ENCODE results near the gene ATF3. TPM values are rescaled to one million over a fixed set of nuclear protein-coding genes. Genes with fewer than 3 reads are reported as not detected.

ATF3 gene
- total RNA-seq, 2 experiments from 2014 or later, result 2.7 to 2.9 TPM

DNA sequence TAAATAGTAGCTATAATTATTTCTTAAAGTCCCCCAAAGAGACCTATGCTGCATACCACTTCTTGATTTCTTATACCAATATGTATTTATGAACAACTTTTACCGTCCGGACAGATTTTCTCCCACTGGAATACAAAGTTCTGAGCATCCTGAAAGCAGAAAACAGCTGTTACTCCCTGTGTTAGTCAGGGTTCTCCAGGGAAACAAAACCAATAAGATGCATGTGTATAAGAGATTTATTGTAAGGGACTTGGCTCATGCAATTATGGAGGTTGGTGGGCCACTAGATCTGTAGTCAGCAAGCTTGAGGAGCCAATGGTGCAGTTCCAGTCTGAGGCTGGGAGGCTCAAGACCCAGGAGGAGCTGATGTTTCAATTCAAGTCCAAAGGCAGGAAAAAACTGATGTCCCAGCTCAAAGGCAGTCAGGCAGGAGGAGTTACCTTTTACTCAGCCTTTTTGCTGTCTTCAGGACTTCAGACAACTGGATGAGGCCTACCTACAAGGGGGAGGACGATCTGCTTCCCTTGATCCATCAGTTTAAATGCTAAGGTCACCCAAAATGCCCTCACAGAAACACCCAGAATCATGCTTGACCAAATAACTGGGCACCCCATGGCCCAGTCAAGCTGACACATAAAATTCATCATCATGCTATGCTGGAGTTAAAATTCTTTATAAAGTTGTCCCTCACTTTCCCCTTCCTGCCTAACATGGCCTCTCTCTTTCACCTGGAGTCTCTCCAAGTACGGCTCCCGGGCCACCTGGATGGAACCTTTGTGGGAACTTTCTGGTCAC lies 24.3 kb upstream of the ATF3 start:
- no peak overlapping the region for H3K4me3 ChIP-seq (ENCODE audit: low read depth, low read length, poor library complexity, severe bottlenecking)
- H3K36me3 ChIP-seq (ENCODE audit: insufficient read depth, low read length), result no peaks in the 10 kb centered on the region
- H3K4me1 ChIP-seq (ENCODE audit: insufficient read depth, low read length, poor library complexity, severe bottlenecking), result no peaks in the 10 kb centered on the region
- no peaks in the 10 kb centered on the region for H4K20me1 ChIP-seq (ENCODE audit: insufficient read depth, low read length)
- H3K27ac ChIP-seq (ENCODE audit: low read depth, low read length, poor library complexity, severe bottlenecking), result no peak overlapping the region
- intact Hi-C loops (cut with micrococcal nuclease; ENCODE audit: unreplicated experiment), result no loop called here
- ChIA-PET POLR2A (interaction anchor here (0.6 kb wide), 1 partner anchor 119 kb away, joined by 3 read pairs; no protein-coding TSS in a partner anchor), CTCF (ENCODE audit: unreplicated experiment) (no interaction called here)
- DNase-seq (ENCODE audit: low spot score), result no peak
- TF ChIP-seq, protein P1, sequence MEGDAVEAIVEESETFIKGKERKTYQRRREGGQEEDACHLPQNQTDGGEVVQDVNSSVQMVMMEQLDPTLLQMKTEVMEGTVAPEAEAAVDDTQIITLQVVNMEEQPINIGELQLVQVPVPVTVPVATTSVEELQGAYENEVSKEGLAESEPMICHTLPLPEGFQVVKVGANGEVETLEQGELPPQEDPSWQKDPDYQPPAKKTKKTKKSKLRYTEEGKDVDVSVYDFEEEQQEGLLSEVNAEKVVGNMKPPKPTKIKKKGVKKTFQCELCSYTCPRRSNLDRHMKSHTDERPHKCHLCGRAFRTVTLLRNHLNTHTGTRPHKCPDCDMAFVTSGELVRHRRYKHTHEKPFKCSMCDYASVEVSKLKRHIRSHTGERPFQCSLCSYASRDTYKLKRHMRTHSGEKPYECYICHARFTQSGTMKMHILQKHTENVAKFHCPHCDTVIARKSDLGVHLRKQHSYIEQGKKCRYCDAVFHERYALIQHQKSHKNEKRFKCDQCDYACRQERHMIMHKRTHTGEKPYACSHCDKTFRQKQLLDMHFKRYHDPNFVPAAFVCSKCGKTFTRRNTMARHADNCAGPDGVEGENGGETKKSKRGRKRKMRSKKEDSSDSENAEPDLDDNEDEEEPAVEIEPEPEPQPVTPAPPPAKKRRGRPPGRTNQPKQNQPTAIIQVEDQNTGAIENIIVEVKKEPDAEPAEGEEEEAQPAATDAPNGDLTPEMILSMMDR (conservative IDR thresholded peaks at IDR 0.05; ENCODE audit: low read length), result no peak
- TF ChIP-seq EZH2phosphoT487 (IDR thresholded peaks at IDR 0.05; ENCODE audit: borderline replicate concordance, low read depth, low read length), result no peak
- no peaks in the 10 kb centered on the region for H3K9me3 ChIP-seq (ENCODE audit: low read length)
- H2AFZ ChIP-seq (ENCODE audit: low read length), result no peak overlapping the region
- no TSS peak for BruUV-seq (replicated peaks)
- no peak overlapping the region for H3K4me2 ChIP-seq (ENCODE audit: low read length)
- no peaks in the 10 kb centered on the region for H3K79me2 ChIP-seq (ENCODE audit: insufficient read depth, low read depth, low read length)
- H3K9me2 ChIP-seq (ENCODE audit: insufficient read depth, low read length), result no peaks in the 10 kb centered on the region

DNA sequence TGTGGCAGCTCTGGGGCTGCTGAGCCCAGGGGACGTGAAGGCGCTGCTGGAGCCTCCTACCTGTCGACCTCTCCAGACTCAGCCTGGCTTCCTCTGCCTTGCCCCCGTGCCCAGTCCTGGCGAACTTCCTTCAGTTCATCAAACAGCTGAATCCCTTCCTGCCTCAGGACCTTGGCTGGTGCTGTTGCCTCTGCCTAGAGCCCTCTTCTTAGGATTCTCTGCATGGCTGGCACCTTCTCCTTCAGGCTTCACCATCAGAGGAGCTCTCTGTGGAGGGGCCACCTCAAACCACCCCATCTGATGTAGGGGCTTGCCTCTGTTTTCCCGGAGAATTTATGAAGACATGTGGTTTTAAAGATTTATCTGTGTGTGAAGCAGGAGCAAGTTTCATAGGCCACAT lies 23.4 kb upstream of the ATF3 start:
- Histone ChIP-seq H3K79me2 (ENCODE audit: insufficient read depth, low read depth, low read length) (no peaks in the 10 kb centered on the region), H3K4me3 (ENCODE audit: low read depth, low read length, poor library complexity, severe bottlenecking) (no peak overlapping the region), H3K9me2 (ENCODE audit: insufficient read depth, low read length) (no peaks in the 10 kb centered on the region), H3K4me2 (ENCODE audit: low read length) (no peak overlapping the region), H4K20me1 (ENCODE audit: insufficient read depth, low read length) (no peaks in the 10 kb centered on the region), H3K4me1 (ENCODE audit: insufficient read depth, low read length, poor library complexity, severe bottlenecking) (no peaks in the 10 kb centered on the region), H3K9me3 (ENCODE audit: low read length) (no peaks in the 10 kb centered on the region), H3K36me3 (ENCODE audit: insufficient read depth, low read length) (no peaks in the 10 kb centered on the region), H2AFZ (ENCODE audit: low read length) (no peak overlapping the region), H3K27ac (ENCODE audit: low read depth, low read length, poor library complexity, severe bottlenecking) (no peak overlapping the region)
- POLR2A ChIA-PET, result no interaction called here
- no peak for DNase-seq (ENCODE audit: low spot score)
- BruUV-seq (replicated peaks), result no TSS peak
- CTCF ChIA-PET (ENCODE audit: unreplicated experiment), result no interaction called here
- intact Hi-C loops (cut with micrococcal nuclease; ENCODE audit: unreplicated experiment), result no loop called here
- TF ChIP-seq EZH2phosphoT487 (IDR thresholded peaks at IDR 0.05; ENCODE audit: borderline replicate concordance, low read depth, low read length), result no peak
- TF ChIP-seq, protein P1 (conservative IDR thresholded peaks at IDR 0.05; ENCODE audit: low read length), result no peak
